GM10266 (cell line): ENCODE data around the gene YY1.

Experiments used
- DNase-seq: peaks from one replicate; pipeline ENCODE4 v3.0.0; 2012; ENCODE audit errors: extremely low spot score
- TF ChIP-seq, protein P1 (sequence below): IDR thresholded peaks from 2 replicates; pipeline ENCODE4 v1.5.1; 2012; ENCODE audit warnings: mild to moderate bottlenecking, low read depth; ENCODE audit not compliant: control insufficient read depth, insufficient read depth; ENCODE audit errors: missing control alignments

Gene YY1

DNA sequence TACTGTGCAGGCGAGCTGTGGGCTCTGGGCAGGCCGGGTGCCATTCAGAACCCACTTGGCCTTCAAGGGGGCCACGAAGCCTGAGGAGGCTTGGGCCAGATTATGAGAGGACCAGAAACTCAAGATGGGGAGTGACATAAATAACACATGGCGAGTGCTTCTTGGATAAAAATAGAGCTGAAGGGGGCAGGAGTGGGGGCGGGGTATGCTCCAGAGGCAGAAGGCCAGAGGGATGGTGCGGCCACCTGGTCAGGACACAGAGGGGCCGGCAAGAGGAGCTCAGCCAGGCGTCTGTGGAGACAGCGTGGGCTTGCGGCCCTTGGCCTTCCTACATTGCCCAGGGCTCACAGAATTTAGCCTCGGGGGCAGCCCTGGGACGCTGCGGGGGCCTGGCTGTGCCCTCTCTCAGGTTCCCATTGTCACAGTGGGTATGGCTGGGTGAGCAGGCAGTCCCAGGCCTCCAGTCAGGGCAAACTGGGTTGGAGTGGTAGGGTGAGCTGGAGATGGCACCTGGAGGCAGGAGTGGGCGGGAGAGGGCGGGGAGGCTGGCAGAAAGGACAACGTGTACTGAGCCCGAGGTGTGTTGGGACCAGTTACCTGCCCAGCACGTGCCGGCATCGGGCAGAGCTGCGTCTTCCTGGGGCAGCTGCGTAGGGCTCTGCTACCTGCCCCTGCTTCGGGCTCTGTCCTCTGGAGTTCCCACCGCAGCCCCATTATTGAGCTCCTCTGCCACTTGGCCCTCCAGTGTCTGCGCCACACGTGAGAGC lies 74.7 kb downstream of the YY1 start:
- TF ChIP-seq, protein P1, sequence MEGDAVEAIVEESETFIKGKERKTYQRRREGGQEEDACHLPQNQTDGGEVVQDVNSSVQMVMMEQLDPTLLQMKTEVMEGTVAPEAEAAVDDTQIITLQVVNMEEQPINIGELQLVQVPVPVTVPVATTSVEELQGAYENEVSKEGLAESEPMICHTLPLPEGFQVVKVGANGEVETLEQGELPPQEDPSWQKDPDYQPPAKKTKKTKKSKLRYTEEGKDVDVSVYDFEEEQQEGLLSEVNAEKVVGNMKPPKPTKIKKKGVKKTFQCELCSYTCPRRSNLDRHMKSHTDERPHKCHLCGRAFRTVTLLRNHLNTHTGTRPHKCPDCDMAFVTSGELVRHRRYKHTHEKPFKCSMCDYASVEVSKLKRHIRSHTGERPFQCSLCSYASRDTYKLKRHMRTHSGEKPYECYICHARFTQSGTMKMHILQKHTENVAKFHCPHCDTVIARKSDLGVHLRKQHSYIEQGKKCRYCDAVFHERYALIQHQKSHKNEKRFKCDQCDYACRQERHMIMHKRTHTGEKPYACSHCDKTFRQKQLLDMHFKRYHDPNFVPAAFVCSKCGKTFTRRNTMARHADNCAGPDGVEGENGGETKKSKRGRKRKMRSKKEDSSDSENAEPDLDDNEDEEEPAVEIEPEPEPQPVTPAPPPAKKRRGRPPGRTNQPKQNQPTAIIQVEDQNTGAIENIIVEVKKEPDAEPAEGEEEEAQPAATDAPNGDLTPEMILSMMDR: no peak
- DNase-seq: no peak

DNA sequence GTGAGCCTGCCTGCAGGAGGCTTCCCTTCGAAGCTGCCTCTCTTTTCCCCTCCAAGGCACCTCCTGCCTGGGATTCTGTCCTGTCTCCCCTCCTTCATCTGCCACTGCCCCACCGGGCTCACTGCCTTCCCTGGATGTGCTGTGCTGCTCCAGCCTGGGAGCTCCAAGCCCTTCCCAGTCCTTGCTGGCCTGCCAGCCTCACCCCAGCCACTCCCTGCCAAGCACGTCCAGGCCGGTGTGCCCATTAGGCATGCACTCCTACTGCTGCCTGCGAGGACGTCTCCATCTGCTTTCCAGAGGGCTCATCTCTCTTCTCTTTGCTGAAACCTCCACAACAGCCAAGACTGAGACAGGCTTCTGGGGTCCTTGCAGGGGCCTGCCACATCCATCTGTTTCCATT lies 75.8 kb downstream of the YY1 start:
- no peak for DNase-seq
- TF ChIP-seq, protein P1: no peak

DNA sequence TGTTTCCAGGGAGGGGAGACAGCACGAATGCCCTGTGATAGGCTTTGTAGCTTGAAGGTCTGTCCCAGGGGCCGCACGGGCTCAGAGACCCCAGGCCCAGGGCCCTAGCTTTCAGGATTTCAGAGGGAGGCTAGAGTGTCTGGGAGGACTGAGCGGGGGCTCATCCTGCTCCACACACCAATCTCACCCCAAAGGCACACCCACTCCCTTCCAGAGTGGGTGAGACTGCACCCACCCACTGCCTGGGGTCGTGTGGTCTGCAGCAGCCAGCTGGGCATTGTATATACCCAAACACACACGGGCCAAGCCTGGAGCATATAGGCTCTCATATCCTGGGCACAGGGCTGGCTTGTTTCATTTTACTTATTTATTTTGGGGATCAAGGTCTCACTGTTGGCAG lies 78.4 kb downstream of the YY1 start:
- TF ChIP-seq, protein P1: no peak
- DNase-seq: no peak

DNA sequence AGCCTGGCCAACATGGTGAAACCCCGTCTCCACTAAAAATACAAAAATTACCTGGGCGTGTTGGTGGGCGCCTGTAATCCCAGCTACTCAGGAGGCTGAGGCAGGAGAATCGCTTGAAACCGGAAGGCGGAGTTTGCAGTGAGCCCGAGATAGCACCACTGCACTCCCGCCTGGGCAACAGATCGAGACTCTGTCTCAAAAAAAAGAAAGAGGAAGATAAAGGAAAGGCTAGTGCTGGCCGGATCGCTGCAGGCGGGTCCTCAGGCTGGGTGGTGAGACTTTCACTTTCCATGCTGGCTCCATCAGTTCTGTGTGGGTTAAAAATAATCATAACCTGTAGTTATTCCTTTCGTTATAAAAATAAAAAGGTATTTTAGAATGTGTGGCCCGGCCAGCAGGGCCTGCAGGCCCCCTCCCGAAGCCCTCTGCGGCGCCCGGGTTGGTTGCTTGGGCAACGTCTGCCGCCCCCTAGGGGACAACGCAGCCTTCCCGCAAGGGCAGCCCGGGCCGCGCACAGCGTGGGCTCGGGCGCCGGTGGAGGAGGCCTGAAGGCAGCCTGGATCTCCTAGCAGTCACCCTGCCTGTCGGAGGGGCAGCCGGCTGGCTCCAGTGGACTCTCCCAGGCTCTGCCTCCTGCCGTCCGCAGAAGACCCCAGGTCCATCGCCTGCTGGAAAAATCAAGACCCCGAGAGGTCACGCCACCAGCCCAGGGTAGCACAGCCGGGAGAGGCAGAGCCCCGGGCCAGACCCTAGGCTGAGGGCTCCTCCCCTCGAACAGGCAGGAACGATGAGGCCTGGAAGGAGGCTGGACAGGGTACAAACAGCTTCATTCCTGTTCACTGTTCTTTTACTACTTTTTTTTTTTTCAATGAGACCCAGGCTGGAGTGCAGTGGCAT lies 79.2 kb downstream of the YY1 start:
- TF ChIP-seq, protein P1: peak; percentile 76
- peak; percentile 79 for DNase-seq

DNA sequence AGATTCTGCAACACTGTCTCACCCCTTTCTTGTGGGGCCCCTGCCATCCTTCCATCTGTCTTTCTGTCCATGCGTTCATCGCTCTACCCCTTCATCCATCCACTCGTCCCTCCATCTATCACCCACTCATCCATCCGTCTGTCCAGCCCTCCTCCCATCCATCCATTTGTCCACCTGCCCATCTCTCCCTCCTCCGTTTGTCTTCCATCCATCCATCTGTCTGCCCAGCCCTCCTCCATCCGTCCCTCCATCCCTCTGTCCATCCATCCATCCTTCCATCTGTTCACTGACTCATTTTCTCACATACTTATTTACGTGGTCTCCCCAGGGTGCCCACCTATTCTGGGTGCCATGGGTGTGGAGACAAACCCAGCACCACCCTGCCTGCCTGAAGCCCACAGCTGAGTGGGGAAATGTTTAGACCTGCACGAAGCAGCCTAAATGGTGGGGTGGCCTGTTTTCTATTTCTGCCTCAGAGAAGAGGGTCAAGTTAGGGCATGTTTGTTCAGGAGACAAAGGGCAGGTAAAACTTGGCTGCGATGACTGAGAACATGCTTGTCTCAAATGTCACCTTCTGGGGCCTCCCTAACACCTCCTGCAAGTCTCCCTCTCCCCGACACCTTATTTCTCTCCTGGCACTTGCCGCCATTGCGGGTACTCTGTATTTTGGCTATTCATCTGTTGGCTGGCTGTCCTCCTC lies 81.4 kb downstream of the YY1 start:
- TF ChIP-seq, protein P1: no peak
- DNase-seq: no peak

DNA sequence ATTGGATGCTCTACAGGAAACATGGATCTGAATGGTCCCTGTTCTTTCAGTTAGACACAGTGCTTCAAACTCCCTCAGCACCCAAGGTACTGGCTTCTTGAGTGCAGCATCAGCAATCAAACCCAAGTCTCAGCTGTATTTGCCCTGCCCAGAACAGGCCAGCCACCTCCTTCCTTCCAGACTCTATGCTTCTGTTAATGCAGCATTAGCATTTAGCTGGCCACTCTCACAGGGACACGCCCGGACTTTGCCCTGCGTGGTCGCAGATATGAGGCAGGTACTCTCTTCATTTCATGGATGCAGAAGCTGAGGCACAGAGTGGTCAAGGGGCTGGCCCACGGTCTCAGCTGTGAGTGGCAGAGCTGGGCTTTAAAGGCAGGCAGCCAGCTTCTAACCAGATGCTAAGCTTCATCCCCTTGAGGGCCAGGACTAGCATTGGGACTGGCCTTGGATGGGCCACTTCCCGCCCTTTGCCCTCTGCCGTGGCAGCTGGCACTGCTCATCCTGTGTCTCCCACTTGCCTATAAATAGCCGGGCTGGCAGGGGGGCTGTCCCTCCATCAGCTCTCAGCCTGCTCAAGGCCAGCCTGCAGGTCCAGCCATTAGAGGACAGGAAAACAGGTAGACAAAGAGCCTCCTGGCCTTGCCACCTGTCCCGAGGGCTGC lies 82.7 kb downstream of the YY1 start:
- no peak for DNase-seq
- TF ChIP-seq, protein P1: no peak
